Measurements from ENCODE around the gene SUV39H1. TPM values are rescaled to one million over a fixed set of nuclear protein-coding genes. Genes with fewer than 3 reads are reported as not detected.
"Not testable (repeated sequence)": the region's sequence is repeated elsewhere in the genome, so short reads cannot be mapped to it uniquely, and the experiment has no call there.

Gene SUV39H1
- 7.2 and 7.4 TPM in 2 replicates for total RNA-seq (2012; rRNA removed)

- Histone ChIP-seq H3K4me1 (ENCODE audit: control insufficient read depth, insufficient read depth, low read length) (peaks cover 12% of the 10 kb centered on the region), H3K4me2 (ENCODE audit: low read length) (peak within 1 kb of the TSS; percentile 97), H3K9me3 (replicated peaks; ENCODE audit: low read length) (no peaks in the 10 kb centered on the region), H3K4me3 (ENCODE audit: low read length) (peak within 1 kb of the TSS; percentile 84), H3K27me3 (ENCODE audit: control insufficient read depth, insufficient read depth, low read length) (no peaks in the 10 kb centered on the region), H3K9ac (ENCODE audit: low read depth, low read length) (peak within 1 kb of the TSS; percentile 86), H3K36me3 (ENCODE audit: insufficient read depth, low read length) (no peaks in the 10 kb centered on the region)
Measured at GRCh38 chrX:48696301-48696908, at the start of gene SUV39H1. Gene SUV39H1, plus strand, starts transcription at chrX:48696734. Its CDS starts 51 bp downstream, at chrX:48696785.

GRCh38 chrX:48648336-48648751, 48.2 kb upstream of the SUV39H1 start:
- Histone ChIP-seq H3K4me3 (ENCODE audit: low read length) (no peak overlapping the region), H3K9me3 (replicated peaks; ENCODE audit: low read length) (no peaks in the 10 kb centered on the region), H3K4me2 (ENCODE audit: low read length) (no peak overlapping the region), H3K27me3 (ENCODE audit: control insufficient read depth, insufficient read depth, low read length) (peaks cover 3% of the 10 kb centered on the region), H3K4me1 (ENCODE audit: control insufficient read depth, insufficient read depth, low read length) (no peaks in the 10 kb centered on the region), H3K36me3 (ENCODE audit: insufficient read depth, low read length) (no peaks in the 10 kb centered on the region), H3K9ac (ENCODE audit: low read depth, low read length) (no peak overlapping the region)

- Histone ChIP-seq H3K27me3 (ENCODE audit: control insufficient read depth, insufficient read depth, low read length) (peaks cover 7% of the 10 kb centered on the region), H3K9ac (ENCODE audit: low read depth, low read length) (no peak overlapping the region), H3K36me3 (ENCODE audit: insufficient read depth, low read length) (no peaks in the 10 kb centered on the region), H3K4me2 (ENCODE audit: low read length) (no peak overlapping the region), H3K4me1 (ENCODE audit: control insufficient read depth, insufficient read depth, low read length) (no peaks in the 10 kb centered on the region), H3K4me3 (ENCODE audit: low read length) (no peak overlapping the region), H3K9me3 (replicated peaks; ENCODE audit: low read length) (no peaks in the 10 kb centered on the region)
Measured at GRCh38 chrX:48649102-48649501, 47.4 kb upstream of the SUV39H1 start.

- not testable (repeated sequence) for H3K4me2 ChIP-seq (ENCODE audit: low read length); H3K4me3 ChIP-seq (ENCODE audit: low read length); H3K4me1 ChIP-seq (ENCODE audit: control insufficient read depth, insufficient read depth, low read length); H3K36me3 ChIP-seq (ENCODE audit: insufficient read depth, low read length); H3K9ac ChIP-seq (ENCODE audit: low read depth, low read length); H3K9me3 ChIP-seq (replicated peaks; ENCODE audit: low read length)
- peaks cover 11% of the 10 kb centered on the region for H3K27me3 ChIP-seq (ENCODE audit: control insufficient read depth, insufficient read depth, low read length)
Measured at GRCh38 chrX:48652055-48652579, 44.4 kb upstream of the SUV39H1 start.

- H3K4me1 ChIP-seq (ENCODE audit: control insufficient read depth, insufficient read depth, low read length); H3K9me3 ChIP-seq (replicated peaks; ENCODE audit: low read length); H3K4me3 ChIP-seq (ENCODE audit: low read length); H3K36me3 ChIP-seq (ENCODE audit: insufficient read depth, low read length); H3K9ac ChIP-seq (ENCODE audit: low read depth, low read length); H3K4me2 ChIP-seq (ENCODE audit: low read length): not testable (repeated sequence)
- H3K27me3 ChIP-seq (ENCODE audit: control insufficient read depth, insufficient read depth, low read length) = peaks cover 11% of the 10 kb centered on the region
Measured at GRCh38 chrX:48654746-48655145, 41.8 kb upstream of the SUV39H1 start.

- not testable (repeated sequence) for H3K27me3 ChIP-seq (ENCODE audit: control insufficient read depth, insufficient read depth, low read length); H3K9me3 ChIP-seq (replicated peaks; ENCODE audit: low read length); H3K4me1 ChIP-seq (ENCODE audit: control insufficient read depth, insufficient read depth, low read length); H3K36me3 ChIP-seq (ENCODE audit: insufficient read depth, low read length); H3K4me3 ChIP-seq (ENCODE audit: low read length); H3K9ac ChIP-seq (ENCODE audit: low read depth, low read length); H3K4me2 ChIP-seq (ENCODE audit: low read length)
Measured at GRCh38 chrX:48659686-48660085, 36.8 kb upstream of the SUV39H1 start.

GRCh38 chrX:48663241-48663640, 33.3 kb upstream of the SUV39H1 start:
- H3K9me3 ChIP-seq (replicated peaks; ENCODE audit: low read length) = no peaks in the 10 kb centered on the region
- no peak overlapping the region for H3K4me2 ChIP-seq (ENCODE audit: low read length)
- no peaks in the 10 kb centered on the region for H3K27me3 ChIP-seq (ENCODE audit: control insufficient read depth, insufficient read depth, low read length)
- no peaks in the 10 kb centered on the region for H3K36me3 ChIP-seq (ENCODE audit: insufficient read depth, low read length)
- H3K9ac ChIP-seq (ENCODE audit: low read depth, low read length) = no peak overlapping the region
- H3K4me3 ChIP-seq (ENCODE audit: low read length) = no peak overlapping the region
- no peaks in the 10 kb centered on the region for H3K4me1 ChIP-seq (ENCODE audit: control insufficient read depth, insufficient read depth, low read length)

GRCh38 chrX:48664156-48664555, 32.4 kb upstream of the SUV39H1 start:
- no peak overlapping the region for H3K9ac ChIP-seq (ENCODE audit: low read depth, low read length)
- no peak overlapping the region for H3K4me3 ChIP-seq (ENCODE audit: low read length)
- no peaks in the 10 kb centered on the region for H3K27me3 ChIP-seq (ENCODE audit: control insufficient read depth, insufficient read depth, low read length)
- no peaks in the 10 kb centered on the region for H3K36me3 ChIP-seq (ENCODE audit: insufficient read depth, low read length)
- no peak overlapping the region for H3K4me2 ChIP-seq (ENCODE audit: low read length)
- no peaks in the 10 kb centered on the region for H3K9me3 ChIP-seq (replicated peaks; ENCODE audit: low read length)
- H3K4me1 ChIP-seq (ENCODE audit: control insufficient read depth, insufficient read depth, low read length) = no peaks in the 10 kb centered on the region

GRCh38 chrX:48665991-48666390, 30.5 kb upstream of the SUV39H1 start:
- Histone ChIP-seq H3K4me3 (ENCODE audit: low read length) (no peak overlapping the region), H3K27me3 (ENCODE audit: control insufficient read depth, insufficient read depth, low read length) (no peaks in the 10 kb centered on the region)

GRCh38 chrX:48666649-48667048, 29.9 kb upstream of the SUV39H1 start:
- Histone ChIP-seq H3K4me2 (ENCODE audit: low read length) (no peak overlapping the region), H3K4me3 (ENCODE audit: low read length) (no peak overlapping the region), H3K36me3 (ENCODE audit: insufficient read depth, low read length) (no peaks in the 10 kb centered on the region), H3K9me3 (replicated peaks; ENCODE audit: low read length) (no peaks in the 10 kb centered on the region), H3K9ac (ENCODE audit: low read depth, low read length) (no peak overlapping the region), H3K27me3 (ENCODE audit: control insufficient read depth, insufficient read depth, low read length) (no peaks in the 10 kb centered on the region), H3K4me1 (ENCODE audit: control insufficient read depth, insufficient read depth, low read length) (no peaks in the 10 kb centered on the region)

More at GRCh38 chrX:48665991-48666390, 30.5 kb upstream of the SUV39H1 start:
- Histone ChIP-seq H3K4me2 (ENCODE audit: low read length) (no peak overlapping the region), H3K9ac (ENCODE audit: low read depth, low read length) (no peak overlapping the region), H3K9me3 (replicated peaks; ENCODE audit: low read length) (no peaks in the 10 kb centered on the region), H3K4me1 (ENCODE audit: control insufficient read depth, insufficient read depth, low read length) (no peaks in the 10 kb centered on the region), H3K36me3 (ENCODE audit: insufficient read depth, low read length) (no peaks in the 10 kb centered on the region)

GRCh38 chrX:48667509-48667908, 29.0 kb upstream of the SUV39H1 start:
- H3K4me2 ChIP-seq (ENCODE audit: low read length) = no peak overlapping the region
- no peaks in the 10 kb centered on the region for H3K4me1 ChIP-seq (ENCODE audit: control insufficient read depth, insufficient read depth, low read length)
- no peaks in the 10 kb centered on the region for H3K9me3 ChIP-seq (replicated peaks; ENCODE audit: low read length)
- H3K4me3 ChIP-seq (ENCODE audit: low read length) = no peak overlapping the region
- H3K9ac ChIP-seq (ENCODE audit: low read depth, low read length) = no peak overlapping the region
- H3K36me3 ChIP-seq (ENCODE audit: insufficient read depth, low read length) = no peaks in the 10 kb centered on the region
- H3K27me3 ChIP-seq (ENCODE audit: control insufficient read depth, insufficient read depth, low read length) = no peaks in the 10 kb centered on the region

GRCh38 chrX:48668187-48668586, 28.3 kb upstream of the SUV39H1 start:
- not testable (repeated sequence) for H3K9me3 ChIP-seq (replicated peaks; ENCODE audit: low read length); H3K4me1 ChIP-seq (ENCODE audit: control insufficient read depth, insufficient read depth, low read length); H3K9ac ChIP-seq (ENCODE audit: low read depth, low read length); H3K4me3 ChIP-seq (ENCODE audit: low read length); H3K4me2 ChIP-seq (ENCODE audit: low read length); H3K27me3 ChIP-seq (ENCODE audit: control insufficient read depth, insufficient read depth, low read length); H3K36me3 ChIP-seq (ENCODE audit: insufficient read depth, low read length)
